Mammary epithelial cell (primary cell): ENCODE data around the gene CFAP221.

Source experiments
- EZH2 ChIP-seq: IDR thresholded peaks from 2 replicates; pipeline ENCODE4 v1.6.1; 2012; ENCODE audit warnings: low read length, inconsistent platforms, borderline replicate concordance
- TF ChIP-seq, protein P1 (sequence below), 2 donors: IDR thresholded peaks in 1 of 2; conservative IDR thresholded peaks in 1 of 2; 2 replicates each; pipeline ENCODE4 v1.5.1; 2011 to 2012; ENCODE audit warnings: inconsistent platforms in 2 of 2, low read length in 2 of 2, mild to moderate bottlenecking in 2 of 2, control low read depth in 1 of 2, low read depth in 1 of 2; ENCODE audit not compliant: insufficient read depth in 1 of 2; ENCODE audit errors: extremely low read depth in 1 of 2

- TF ChIP-seq, protein P1, sequence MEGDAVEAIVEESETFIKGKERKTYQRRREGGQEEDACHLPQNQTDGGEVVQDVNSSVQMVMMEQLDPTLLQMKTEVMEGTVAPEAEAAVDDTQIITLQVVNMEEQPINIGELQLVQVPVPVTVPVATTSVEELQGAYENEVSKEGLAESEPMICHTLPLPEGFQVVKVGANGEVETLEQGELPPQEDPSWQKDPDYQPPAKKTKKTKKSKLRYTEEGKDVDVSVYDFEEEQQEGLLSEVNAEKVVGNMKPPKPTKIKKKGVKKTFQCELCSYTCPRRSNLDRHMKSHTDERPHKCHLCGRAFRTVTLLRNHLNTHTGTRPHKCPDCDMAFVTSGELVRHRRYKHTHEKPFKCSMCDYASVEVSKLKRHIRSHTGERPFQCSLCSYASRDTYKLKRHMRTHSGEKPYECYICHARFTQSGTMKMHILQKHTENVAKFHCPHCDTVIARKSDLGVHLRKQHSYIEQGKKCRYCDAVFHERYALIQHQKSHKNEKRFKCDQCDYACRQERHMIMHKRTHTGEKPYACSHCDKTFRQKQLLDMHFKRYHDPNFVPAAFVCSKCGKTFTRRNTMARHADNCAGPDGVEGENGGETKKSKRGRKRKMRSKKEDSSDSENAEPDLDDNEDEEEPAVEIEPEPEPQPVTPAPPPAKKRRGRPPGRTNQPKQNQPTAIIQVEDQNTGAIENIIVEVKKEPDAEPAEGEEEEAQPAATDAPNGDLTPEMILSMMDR (conservative IDR thresholded peaks at IDR 0.05 in 1 of 2, IDR thresholded peaks at IDR 0.05 in 1 of 2; ENCODE audit: extremely low read depth in 1 of 2, insufficient read depth in 1 of 2, low read depth in 1 of 2, low read length in 2 of 2) = no peak
- TF ChIP-seq EZH2 = no peak
These were observed 85.9 kb downstream of the CFAP221 start for GRCh38 chr2:119630121-119630520.
